Omental fat pad (tissue), 4 donors: ENCODE data around the gene UGT2A3. TPM values are rescaled to one million over a fixed set of nuclear protein-coding genes. Genes with fewer than 3 reads are reported as not detected.

Source experiments
- ATAC-seq: fragments of 150-250 bp; one replicate; pipeline ENCODE4 v1.9.1; 2016; ENCODE audit warnings: mild to moderate bottlenecking, moderate library complexity; ENCODE audit not compliant: low FRiP score
- DNase-seq: peaks from one replicate; pipeline ENCODE4 v3.0.0-alpha.2; 2019; ENCODE audit warnings: low spot score
- CTCF ChIP-seq, 3 donors: fragments of 450-650 bp; IDR thresholded peaks; one replicate each; pipeline ENCODE4 v1.5.1; 2016 to 2017; ENCODE audit warnings: antibody characterized with exemption in 3 of 3, mild to moderate bottlenecking in 3 of 3, moderate library complexity in 2 of 3
- small RNA-seq: library from RNA; depleted of rRNA; stranded (forward); fragments of <200 nt; gene quantifications from one replicate; pipeline ENCODE3, GENCODE V24; 2016
- total RNA-seq, 4 donors: library from RNA; depleted of rRNA; stranded (reverse); fragments of >200 nt; gene quantifications; one replicate each; pipeline ENCODE4 v1.1.0, GENCODE V29; 2016

The UGT2A3 gene
- total RNA-seq, 4 donors from 2014 or later, result not detected

GRCh38 chr4:68883870-68884269, 67.7 kb downstream of the UGT2A3 start:
- ATAC-seq, result no peak
- no peak for TF ChIP-seq CTCF (IDR thresholded peaks at IDR 0.05)
- DNase-seq, result no peak

Small RNAs within 50 kb of the gene (small RNA-seq; reads per million reads assigned to genes)
- gene AC021146.3 (not detected), gene AC021146.6 (not detected)

Other genes starting within 250 kb of the UGT2A3 start
- not detected for gene UGT2B10, start 135.8 kb downstream of the UGT2A3 start, total RNA-seq
- not detected for gene UGT2B7, start 144.7 kb upstream of the UGT2A3 start, total RNA-seq